NCI-H2171 (cell line): ENCODE data around the gene CDC27.
"Not testable (repeated sequence)": the region's sequence is repeated elsewhere in the genome, so short reads cannot be mapped to it uniquely, and the experiment has no call there.

Experiments
- DNase-seq: peaks from one replicate; lab custom pipeline; 2025; lab: John Stamatoyannopoulos, UW

Gene CDC27

GRCh38 chr17:47219621-47220475 lies 30.8 kb upstream of the CDC27 start:
- DNase-seq, result no peak

GRCh38 chr17:47218896-47219430 lies 29.9 kb upstream of the CDC27 start:
- no peak for DNase-seq

- not testable (repeated sequence) for DNase-seq
Measured at GRCh38 chr17:47217279-47217678, 28.2 kb upstream of the CDC27 start.

- not testable (repeated sequence) for DNase-seq
Measured at GRCh38 chr17:47216821-47217220, 27.7 kb upstream of the CDC27 start.

- no peak for DNase-seq
Measured at GRCh38 chr17:47214931-47215330, 25.8 kb upstream of the CDC27 start.

GRCh38 chr17:47213540-47213939 lies 24.4 kb upstream of the CDC27 start:
- no peak for DNase-seq

- no peak for DNase-seq
Measured at GRCh38 chr17:47212458-47212857, 23.4 kb upstream of the CDC27 start.

- DNase-seq, result no peak
Measured at GRCh38 chr17:47210779-47211178, 21.7 kb upstream of the CDC27 start.

- DNase-seq, result no peak
Measured at GRCh38 chr17:47210105-47210504, 21.0 kb upstream of the CDC27 start.

- DNase-seq, result no peak
Measured at GRCh38 chr17:47209499-47209898, 20.4 kb upstream of the CDC27 start.

- no peak for DNase-seq
Measured at GRCh38 chr17:47208744-47209488, 19.8 kb upstream of the CDC27 start, which contains the start of gene MYL4. Gene MYL4 (plus strand): TSS chr17:47209348. CDS start chr17:47209423, 75 bp downstream.

- no peak for DNase-seq
Measured at GRCh38 chr17:47207143-47208067, 18.3 kb upstream of the CDC27 start.

- DNase-seq, result peak; percentile 67
Measured at GRCh38 chr17:47205419-47205963, 16.4 kb upstream of the CDC27 start.

GRCh38 chr17:47204722-47205418 lies 15.8 kb upstream of the CDC27 start:
- no peak for DNase-seq

- no peak for DNase-seq
Measured at GRCh38 chr17:47203984-47204721, 15.1 kb upstream of the CDC27 start.

GRCh38 chr17:47201166-47201565 lies 12.1 kb upstream of the CDC27 start:
- no peak for DNase-seq

GRCh38 chr17:47200325-47200664 lies 11.2 kb upstream of the CDC27 start:
- DNase-seq, result no peak

GRCh38 chr17:47199627-47200324 lies 10.7 kb upstream of the CDC27 start:
- DNase-seq, result no peak

- no peak for DNase-seq
Measured at GRCh38 chr17:47197821-47198220, 8.7 kb upstream of the CDC27 start.
